Activated T-cell treated with anti-CD3 and anti-CD28 coated beads, Interleukin-2, amount 50 U/mL, for 48 hours (primary cell): ENCODE results near the gene SULT4A1.

Source experiments
- DNase-seq, 2 experiments: peaks; one replicate each; pipeline ENCODE4 v3.0.0-alpha.2; 2020

The SULT4A1 gene

DNA sequence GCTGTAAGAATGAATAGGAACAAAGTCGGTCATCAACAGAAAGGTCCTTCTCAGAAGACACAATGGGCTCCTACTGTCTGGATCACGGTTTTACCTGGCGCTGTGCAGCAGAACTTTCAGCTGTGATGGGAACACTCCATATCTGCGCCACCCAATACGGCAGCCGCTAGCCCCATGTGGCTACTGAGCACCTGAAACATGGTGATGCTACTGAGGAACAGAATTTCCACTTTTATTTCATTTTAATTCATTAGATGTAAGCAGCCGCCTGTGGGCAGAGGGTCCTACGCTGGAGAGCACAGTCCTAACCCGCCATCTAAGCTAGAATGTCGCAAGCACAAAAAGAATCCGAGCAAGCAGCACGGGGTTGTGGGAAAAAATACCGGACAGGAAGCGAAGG lies 2.7 kb downstream of the SULT4A1 start:
- DNase-seq: no peak

GRCh38 chr22:43859176-43859575 lies 3.1 kb downstream of the SULT4A1 start:
- DNase-seq: no peak

- DNase-seq: no peak
Measured at GRCh38 chr22:43858156-43858895, 4.0 kb downstream of the SULT4A1 start.

DNA sequence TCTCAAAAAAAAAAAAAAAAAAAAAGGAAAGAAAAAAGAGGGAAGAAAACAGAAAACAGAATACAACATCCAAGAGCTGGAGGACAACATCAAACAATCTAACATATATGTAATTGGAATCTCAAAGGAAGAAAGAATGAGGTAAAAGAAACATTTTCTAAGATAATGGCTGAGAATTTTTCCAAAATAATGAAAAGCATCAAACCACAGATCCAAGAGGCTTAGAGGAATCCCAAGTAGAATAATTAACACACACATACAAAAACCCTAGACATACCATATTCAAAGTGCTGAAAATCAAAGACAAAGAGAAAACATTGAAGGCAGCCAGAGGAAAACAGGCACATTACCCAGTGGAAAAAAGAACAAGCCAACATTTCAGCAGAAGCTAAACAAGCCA lies 4.9 kb downstream of the SULT4A1 start:
- DNase-seq: no peak

DNA sequence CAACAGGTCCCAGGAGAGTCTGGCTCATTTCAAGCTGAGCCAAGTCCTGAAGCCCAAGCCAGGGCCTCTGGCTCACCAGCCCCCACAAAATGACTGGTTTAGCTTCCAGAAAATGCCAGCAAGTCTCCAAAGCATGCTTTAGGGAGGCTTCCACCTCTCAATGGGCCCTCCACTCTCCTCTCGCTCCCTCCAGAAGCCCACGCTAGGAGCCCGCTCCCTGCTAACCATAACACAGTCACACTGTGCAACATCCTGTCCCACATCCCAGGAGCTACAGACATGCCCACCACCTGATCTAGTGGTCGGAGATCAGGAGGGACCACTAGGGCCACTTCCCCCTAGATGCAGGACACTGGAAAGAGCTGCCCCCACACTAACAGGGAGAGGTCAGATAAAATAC lies 6.9 kb downstream of the SULT4A1 start:
- DNase-seq: no peak

- no peak for DNase-seq
Measured at GRCh38 chr22:43854786-43855271, 7.5 kb downstream of the SULT4A1 start.

GRCh38 chr22:43854121-43854785 lies 8.1 kb downstream of the SULT4A1 start:
- no peak for DNase-seq

GRCh38 chr22:43853328-43853931 lies 8.9 kb downstream of the SULT4A1 start:
- DNase-seq: no peak

DNA sequence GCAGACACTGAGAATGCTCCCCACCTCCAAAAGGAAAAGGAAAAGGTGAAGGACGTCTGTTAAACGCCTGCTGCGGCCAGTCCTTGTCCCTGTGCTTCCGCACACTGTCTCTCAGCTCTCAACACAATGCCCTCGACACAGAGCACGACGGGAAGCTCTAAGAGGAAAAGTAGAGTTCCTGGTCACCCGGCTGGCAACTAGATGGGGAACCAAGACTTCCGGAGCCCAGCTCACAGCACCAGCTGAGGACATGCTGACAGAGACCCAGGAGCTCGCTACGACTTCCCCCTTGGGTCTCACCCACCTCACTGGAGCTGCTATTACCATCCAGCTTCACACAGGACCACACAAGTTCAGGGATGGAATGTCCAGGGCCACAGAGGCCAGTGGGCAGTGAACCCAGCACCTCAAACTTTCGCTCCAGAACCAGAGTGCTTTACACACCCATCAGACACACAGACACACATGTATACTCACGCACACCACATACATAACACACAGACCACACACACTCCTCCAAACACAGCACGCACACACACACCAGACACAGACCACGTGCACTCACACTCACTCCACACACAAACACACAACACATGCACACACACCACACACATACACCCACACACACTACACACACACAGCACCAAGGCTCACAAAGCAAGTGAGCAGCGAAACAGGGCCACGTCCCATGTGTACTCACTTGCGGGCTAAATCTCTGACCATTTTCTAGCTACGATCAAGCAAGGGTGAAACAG lies 9.6 kb downstream of the SULT4A1 start:
- no peak for DNase-seq

DNA sequence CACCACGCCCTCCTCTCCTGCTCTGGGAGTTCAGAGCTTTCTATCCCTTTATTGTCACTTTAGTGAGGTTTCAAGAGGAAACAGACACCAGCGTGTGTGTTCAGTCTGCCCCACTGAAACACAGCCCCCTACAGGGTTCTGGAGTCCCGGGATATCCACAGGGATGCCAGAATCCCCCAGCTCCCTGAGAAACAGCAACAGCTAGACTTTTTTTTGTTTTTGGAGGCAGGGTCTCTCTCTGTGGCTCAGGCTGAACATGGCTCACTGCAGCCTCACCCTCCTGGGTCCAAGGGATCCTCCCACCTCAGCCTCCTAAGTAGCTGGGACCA lies 10.4 kb downstream of the SULT4A1 start:
- no peak for DNase-seq

DNA sequence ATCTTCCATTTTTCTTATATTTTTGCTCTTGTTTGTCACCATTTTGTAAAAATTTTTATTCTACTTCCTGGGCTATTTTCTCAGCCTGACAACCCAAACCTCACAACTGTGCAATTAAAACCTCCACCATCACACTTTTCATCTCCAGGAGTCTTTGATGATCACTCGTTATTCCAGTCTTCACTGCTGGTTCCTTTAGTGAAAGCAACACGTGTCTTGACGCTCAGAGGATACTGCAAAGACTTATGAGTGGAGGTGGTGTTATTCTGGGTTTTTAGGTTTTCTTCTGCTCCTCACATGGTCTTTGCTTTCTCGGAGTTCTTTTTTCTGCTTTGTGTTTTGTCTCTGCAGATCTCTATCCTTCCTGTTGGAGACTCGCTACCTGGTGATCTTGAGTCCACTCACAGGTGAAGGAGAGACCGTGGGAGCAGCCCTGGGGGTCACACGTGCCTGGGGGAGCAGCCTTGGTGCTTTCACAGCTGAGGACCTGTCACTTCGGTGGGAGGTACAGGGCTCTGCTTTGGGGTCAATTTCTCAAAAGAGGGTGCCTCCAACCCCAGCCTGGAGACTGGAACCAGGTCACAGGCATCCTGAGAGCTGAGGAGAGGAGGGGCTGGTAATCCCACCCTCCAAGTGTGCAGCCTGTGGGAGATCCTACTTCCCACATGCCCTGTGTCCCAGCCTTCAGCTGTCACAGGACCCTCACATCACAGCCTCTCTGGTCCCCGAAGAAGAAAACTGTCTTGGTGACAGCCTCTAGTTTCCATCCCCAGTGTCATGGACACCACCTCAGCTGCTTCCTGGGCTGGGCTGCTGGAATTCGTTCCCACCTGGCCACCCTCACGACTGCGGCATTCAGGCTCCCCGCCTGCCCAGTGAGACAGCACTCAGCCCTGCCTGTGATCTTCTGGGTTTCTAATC lies 11.0 kb downstream of the SULT4A1 start:
- no peak for DNase-seq

DNA sequence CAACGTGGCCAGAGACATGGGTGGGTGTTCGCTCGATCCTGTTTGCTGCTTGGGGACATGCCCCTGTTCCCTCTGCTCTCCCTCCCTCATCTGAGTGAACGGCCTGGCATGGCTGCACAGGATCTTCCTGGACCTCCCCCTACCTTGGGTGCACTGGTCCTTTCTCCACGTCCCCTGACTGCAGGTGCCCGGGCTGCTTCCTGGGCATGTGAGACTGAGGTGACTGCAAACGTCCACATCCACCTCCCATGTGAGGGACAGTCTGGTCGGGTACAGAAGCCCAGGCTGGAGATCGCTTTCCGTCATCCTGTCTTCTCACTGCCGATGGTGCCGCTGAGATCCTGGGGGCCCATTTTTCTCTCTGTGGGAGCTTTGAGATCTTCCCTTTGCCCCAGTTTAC lies 11.8 kb downstream of the SULT4A1 start:
- DNase-seq: no peak

- DNase-seq: no peak
Measured at GRCh38 chr22:43849731-43850130, 12.6 kb downstream of the SULT4A1 start.

GRCh38 chr22:43848366-43849171 lies 13.7 kb downstream of the SULT4A1 start:
- no peak for DNase-seq

- no peak for DNase-seq
Measured at GRCh38 chr22:43847376-43848289, 14.7 kb downstream of the SULT4A1 start.

- no peak for DNase-seq
Measured at GRCh38 chr22:43846966-43847365, 15.3 kb downstream of the SULT4A1 start.

- no peak for DNase-seq
Measured at GRCh38 chr22:43845981-43846380, 16.3 kb downstream of the SULT4A1 start.

DNA sequence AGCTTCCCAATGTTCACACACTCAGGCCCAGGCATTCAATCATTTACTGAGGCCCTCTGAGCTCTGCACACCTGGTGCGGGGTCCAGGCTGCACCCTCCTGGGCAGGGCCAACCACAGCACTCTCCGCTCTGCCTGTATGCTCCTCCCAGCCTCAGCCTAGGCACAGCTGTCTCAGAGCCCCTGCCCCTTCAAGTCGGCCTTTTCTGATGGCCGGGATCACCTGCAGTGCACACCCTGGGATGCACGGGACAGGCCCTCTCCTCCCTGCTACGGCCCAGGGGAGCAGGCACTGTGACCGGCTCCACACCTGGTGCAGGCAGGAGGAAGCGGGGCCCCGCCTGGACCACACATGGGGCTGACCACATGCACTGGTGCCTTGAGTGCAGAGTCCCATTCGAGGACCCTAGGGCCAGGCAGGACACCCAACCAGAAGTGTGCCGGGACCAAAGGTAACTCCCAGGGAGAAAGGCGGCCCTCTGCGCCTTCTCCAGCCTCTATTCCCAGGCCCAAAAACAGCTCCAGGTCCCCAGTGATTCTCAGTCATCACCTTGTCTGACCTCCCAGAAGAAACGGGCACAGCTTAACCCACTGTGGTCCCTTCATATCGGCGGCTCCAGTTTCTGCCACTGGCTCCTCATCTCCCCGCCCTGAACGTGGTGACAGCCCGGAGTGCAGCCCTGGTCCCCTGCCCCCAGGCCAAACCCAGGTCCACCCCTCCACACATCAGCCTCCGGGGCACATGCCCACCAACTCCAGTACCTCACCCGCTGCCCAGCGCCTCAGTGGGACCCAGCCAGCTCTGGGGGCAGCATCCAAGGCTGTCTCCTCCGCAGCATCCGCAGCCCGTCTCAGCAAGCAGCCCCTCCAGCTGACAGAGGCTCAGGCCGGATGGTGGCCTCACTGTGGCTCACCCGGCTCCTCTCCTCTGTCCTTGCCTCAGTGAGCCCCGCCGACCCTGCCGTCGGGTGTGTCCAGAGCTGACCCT lies 17.5 kb downstream of the SULT4A1 start:
- DNase-seq: no peak
